HepG2 (cell line): Measurements from ENCODE around the gene NME4. TPM values are rescaled to one million over a fixed set of nuclear protein-coding genes. Genes with fewer than 3 reads are reported as not detected.

Source experiments
- CBFB ChIP-seq: sonication (generic); formaldehyde crosslinking; IDR thresholded peaks from 2 replicates; pipeline ENCODE4 v1.4.0; 2020; ENCODE audit warnings: missing genetic modification reagents
- KDM2A ChIP-seq: sonication (generic); formaldehyde crosslinking; IDR thresholded peaks from 2 replicates; pipeline ENCODE4 v1.4.0; 2020; ENCODE audit warnings: low read depth, missing genetic modification reagents, borderline replicate concordance
- KLF12 ChIP-seq: sonication (generic); formaldehyde crosslinking; IDR thresholded peaks from 2 replicates; pipeline ENCODE4 v1.4.0; 2020; ENCODE audit warnings: missing genetic modification reagents, borderline replicate concordance
- MYC ChIP-seq: sonication (generic); formaldehyde crosslinking; IDR thresholded peaks from 2 replicates; pipeline ENCODE4 v1.9.0; 2021; ENCODE audit warnings: missing genetic modification reagents, borderline replicate concordance
- ZBTB21 ChIP-seq: sonication (generic); formaldehyde crosslinking; IDR thresholded peaks from 2 replicates; pipeline ENCODE4 v1.4.0; 2020; ENCODE audit warnings: missing genetic modification reagents
- ZFY ChIP-seq: sonication (generic); formaldehyde crosslinking; IDR thresholded peaks from 2 replicates; pipeline ENCODE4 v1.4.0; 2020; ENCODE audit warnings: missing genetic modification reagents
- ZNF264 ChIP-seq: sonication (generic); formaldehyde crosslinking; IDR thresholded peaks from 2 replicates; pipeline ENCODE4 v1.4.0; 2020; ENCODE audit warnings: missing genetic modification reagents
- polyA plus RNA-seq, 8 experiments: library from polyadenylated mRNA; depleted of rRNA in 3 of 8; stranded (reverse) in 7 of 8; unstranded in 1 of 8; fragments of >200 nt; fragmentation: Illumina TruSeq in 4 of 8; extraction: Trizol in 4 of 8; gene quantifications; 2 replicates each; pipeline versions ENCODE4 v1.2.1 to v1.2.3, GENCODE V29; 2011 to 2016; ENCODE audit warnings: low read depth in 4 of 8, missing spikeins in 1 of 8, mixed read lengths in 1 of 8; ENCODE audit not compliant: insufficient read depth in 1 of 8
- total RNA-seq, 5 experiments: library from RNA; depleted of rRNA; stranded (reverse); fragments of >200 nt; fragmentation: Illumina TruSeq; extraction: Trizol; gene quantifications; 2 replicates each; pipeline ENCODE4 v1.2.3, GENCODE V29; 2016; ENCODE audit warnings: low read depth in 1 of 5
- TF ChIP-seq, protein P1 (sequence below): sonication (generic); formaldehyde crosslinking; IDR thresholded peaks from 2 replicates; pipeline ENCODE4 v1.5.1; 2020; ENCODE audit warnings: mild to moderate bottlenecking, missing genetic modification reagents, moderate library complexity
- TF ChIP-seq, protein P2 (sequence below): sonication (generic); formaldehyde crosslinking; IDR thresholded peaks from 2 replicates; pipeline ENCODE4 v1.5.0; 2020; ENCODE audit warnings: missing genetic modification reagents
- TF ChIP-seq, protein P3 (sequence below): sonication (generic); formaldehyde crosslinking; IDR thresholded peaks from 2 replicates; pipeline ENCODE4 v1.4.0; 2020; ENCODE audit warnings: mild to moderate bottlenecking, missing genetic modification reagents
- TF ChIP-seq, protein P4 (sequence below): IDR thresholded peaks from 2 replicates; pipeline ENCODE4 v1.6.1; 2016; ENCODE audit warnings: missing compliant biosample characterization, missing genetic modification reagents, borderline replicate concordance
- TF ChIP-seq, protein P5 (sequence below): sonication (generic); formaldehyde crosslinking; IDR thresholded peaks from 2 replicates; pipeline ENCODE4 v1.9.0; 2021; ENCODE audit warnings: missing genetic modification reagents, borderline replicate concordance
- TF ChIP-seq, protein P6 (sequence below): sonication (generic); formaldehyde crosslinking; IDR thresholded peaks from 2 replicates; pipeline ENCODE4 v1.5.0; 2020; ENCODE audit warnings: mild to moderate bottlenecking, missing genetic modification reagents

NME4 gene
- total and polyA plus RNA-seq, 2 of the 13 experiments (the other 11 are each of a cell fraction or from before 2014, with no cell fraction given), result 121 to 263 TPM

DNA sequence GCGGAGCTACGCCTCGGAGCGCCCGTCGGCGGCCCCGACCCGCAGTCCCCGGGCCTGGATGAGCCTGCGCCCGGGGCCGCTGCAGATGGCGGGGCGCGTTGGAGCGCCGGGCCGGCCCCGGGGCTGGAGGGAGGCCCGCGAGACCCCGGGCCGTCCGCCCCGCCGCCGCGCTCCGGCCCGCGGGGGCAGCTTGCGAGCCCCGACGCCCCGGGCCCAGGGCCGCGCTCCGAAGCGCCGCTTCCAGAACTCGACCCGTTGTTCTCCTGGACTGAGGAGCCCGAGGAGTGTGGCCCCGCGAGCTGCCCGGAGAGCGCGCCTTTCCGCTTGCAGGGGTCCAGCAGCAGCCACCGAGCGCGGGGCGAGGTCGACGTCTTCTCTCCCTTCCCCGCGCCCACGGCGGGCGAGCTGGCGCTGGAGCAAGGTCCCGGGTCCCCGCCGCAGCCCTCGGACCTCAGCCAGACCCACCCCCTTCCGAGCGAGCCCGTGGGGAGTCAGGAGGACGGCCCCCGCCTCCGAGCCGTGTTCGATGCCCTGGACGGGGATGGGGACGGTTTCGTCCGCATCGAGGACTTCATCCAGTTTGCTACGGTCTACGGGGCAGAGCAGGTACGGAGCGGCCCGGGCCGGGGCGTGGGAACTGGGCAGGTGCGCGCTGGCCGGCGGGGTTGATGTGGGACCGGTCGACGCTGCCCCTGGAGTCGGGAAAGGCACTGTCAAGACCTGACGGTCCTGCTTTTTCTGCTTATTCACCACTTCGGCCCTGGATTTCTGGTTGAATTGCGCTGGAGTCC is 29.3 kb downstream of the NME4 start (continued):
- TF ChIP-seq, protein P1, sequence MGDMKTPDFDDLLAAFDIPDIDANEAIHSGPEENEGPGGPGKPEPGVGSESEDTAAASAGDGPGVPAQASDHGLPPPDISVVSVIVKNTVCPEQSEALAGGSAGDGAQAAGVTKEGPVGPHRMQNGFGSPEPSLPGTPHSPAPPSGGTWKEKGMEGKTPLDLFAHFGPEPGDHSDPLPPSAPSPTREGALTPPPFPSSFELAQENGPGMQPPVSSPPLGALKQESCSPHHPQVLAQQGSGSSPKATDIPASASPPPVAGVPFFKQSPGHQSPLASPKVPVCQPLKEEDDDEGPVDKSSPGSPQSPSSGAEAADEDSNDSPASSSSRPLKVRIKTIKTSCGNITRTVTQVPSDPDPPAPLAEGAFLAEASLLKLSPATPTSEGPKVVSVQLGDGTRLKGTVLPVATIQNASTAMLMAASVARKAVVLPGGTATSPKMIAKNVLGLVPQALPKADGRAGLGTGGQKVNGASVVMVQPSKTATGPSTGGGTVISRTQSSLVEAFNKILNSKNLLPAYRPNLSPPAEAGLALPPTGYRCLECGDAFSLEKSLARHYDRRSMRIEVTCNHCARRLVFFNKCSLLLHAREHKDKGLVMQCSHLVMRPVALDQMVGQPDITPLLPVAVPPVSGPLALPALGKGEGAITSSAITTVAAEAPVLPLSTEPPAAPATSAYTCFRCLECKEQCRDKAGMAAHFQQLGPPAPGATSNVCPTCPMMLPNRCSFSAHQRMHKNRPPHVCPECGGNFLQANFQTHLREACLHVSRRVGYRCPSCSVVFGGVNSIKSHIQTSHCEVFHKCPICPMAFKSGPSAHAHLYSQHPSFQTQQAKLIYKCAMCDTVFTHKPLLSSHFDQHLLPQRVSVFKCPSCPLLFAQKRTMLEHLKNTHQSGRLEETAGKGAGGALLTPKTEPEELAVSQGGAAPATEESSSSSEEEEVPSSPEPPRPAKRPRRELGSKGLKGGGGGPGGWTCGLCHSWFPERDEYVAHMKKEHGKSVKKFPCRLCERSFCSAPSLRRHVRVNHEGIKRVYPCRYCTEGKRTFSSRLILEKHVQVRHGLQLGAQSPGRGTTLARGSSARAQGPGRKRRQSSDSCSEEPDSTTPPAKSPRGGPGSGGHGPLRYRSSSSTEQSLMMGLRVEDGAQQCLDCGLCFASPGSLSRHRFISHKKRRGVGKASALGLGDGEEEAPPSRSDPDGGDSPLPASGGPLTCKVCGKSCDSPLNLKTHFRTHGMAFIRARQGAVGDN (CRISPR knock-in tag), result peak; percentile 77
- TF ChIP-seq, protein P2, sequence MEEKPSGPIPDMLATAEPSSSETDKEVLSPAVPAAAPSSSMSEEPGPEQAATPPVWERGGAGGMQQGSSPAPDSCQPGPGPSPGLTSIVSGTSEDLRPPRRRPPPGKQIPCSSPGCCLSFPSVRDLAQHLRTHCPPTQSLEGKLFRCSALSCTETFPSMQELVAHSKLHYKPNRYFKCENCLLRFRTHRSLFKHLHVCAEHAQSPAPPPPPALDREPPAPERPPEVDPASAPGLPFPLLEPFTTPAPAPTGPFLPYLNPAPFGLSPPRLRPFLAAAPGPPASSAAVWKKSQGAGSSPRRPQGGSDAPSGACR, result no peak
- TF ChIP-seq, protein P3, sequence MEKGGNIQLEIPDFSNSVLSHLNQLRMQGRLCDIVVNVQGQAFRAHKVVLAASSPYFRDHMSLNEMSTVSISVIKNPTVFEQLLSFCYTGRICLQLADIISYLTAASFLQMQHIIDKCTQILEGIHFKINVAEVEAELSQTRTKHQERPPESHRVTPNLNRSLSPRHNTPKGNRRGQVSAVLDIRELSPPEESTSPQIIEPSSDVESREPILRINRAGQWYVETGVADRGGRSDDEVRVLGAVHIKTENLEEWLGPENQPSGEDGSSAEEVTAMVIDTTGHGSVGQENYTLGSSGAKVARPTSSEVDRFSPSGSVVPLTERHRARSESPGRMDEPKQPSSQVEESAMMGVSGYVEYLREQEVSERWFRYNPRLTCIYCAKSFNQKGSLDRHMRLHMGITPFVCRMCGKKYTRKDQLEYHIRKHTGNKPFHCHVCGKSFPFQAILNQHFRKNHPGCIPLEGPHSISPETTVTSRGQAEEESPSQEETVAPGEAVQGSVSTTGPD, result no peak; the same call in 1 of the 2 replicates
- TF ChIP-seq ZFY (CRISPR knock-in tag), result peak; percentile 19; the same call in 1 of the 2 replicates
- TF ChIP-seq CBFB (CRISPR knock-in tag), result 0 out of 2 replicates have a peak, but pooled peaks have one; percentile 22
- TF ChIP-seq, protein P4, sequence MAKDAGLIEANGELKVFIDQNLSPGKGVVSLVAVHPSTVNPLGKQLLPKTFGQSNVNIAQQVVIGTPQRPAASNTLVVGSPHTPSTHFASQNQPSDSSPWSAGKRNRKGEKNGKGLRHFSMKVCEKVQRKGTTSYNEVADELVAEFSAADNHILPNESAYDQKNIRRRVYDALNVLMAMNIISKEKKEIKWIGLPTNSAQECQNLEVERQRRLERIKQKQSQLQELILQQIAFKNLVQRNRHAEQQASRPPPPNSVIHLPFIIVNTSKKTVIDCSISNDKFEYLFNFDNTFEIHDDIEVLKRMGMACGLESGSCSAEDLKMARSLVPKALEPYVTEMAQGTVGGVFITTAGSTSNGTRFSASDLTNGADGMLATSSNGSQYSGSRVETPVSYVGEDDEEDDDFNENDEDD, result 0 out of 2 replicates have a peak, but pooled peaks have one; percentile 30
- TF ChIP-seq ZNF264 (CRISPR knock-in tag), result no peak
- TF ChIP-seq KLF12 (CRISPR knock-in tag), result no peak
- TF ChIP-seq, protein P5, sequence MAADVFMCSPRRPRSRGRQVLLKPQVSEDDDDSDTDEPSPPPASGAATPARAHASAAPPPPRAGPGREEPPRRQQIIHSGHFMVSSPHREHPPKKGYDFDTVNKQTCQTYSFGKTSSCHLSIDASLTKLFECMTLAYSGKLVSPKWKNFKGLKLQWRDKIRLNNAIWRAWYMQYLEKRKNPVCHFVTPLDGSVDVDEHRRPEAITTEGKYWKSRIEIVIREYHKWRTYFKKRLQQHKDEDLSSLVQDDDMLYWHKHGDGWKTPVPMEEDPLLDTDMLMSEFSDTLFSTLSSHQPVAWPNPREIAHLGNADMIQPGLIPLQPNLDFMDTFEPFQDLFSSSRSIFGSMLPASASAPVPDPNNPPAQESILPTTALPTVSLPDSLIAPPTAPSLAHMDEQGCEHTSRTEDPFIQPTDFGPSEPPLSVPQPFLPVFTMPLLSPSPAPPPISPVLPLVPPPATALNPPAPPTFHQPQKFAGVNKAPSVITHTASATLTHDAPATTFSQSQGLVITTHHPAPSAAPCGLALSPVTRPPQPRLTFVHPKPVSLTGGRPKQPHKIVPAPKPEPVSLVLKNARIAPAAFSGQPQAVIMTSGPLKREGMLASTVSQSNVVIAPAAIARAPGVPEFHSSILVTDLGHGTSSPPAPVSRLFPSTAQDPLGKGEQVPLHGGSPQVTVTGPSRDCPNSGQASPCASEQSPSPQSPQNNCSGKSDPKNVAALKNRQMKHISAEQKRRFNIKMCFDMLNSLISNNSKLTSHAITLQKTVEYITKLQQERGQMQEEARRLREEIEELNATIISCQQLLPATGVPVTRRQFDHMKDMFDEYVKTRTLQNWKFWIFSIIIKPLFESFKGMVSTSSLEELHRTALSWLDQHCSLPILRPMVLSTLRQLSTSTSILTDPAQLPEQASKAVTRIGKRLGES (CRISPR knock-in tag), result no peak
- TF ChIP-seq KDM2A, result peak; percentile 42; the same call in 1 of the 2 replicates
- peak; percentile 21; the same call in 1 of the 2 replicates for TF ChIP-seq MYC (CRISPR knock-in tag)
- TF ChIP-seq, protein P6, sequence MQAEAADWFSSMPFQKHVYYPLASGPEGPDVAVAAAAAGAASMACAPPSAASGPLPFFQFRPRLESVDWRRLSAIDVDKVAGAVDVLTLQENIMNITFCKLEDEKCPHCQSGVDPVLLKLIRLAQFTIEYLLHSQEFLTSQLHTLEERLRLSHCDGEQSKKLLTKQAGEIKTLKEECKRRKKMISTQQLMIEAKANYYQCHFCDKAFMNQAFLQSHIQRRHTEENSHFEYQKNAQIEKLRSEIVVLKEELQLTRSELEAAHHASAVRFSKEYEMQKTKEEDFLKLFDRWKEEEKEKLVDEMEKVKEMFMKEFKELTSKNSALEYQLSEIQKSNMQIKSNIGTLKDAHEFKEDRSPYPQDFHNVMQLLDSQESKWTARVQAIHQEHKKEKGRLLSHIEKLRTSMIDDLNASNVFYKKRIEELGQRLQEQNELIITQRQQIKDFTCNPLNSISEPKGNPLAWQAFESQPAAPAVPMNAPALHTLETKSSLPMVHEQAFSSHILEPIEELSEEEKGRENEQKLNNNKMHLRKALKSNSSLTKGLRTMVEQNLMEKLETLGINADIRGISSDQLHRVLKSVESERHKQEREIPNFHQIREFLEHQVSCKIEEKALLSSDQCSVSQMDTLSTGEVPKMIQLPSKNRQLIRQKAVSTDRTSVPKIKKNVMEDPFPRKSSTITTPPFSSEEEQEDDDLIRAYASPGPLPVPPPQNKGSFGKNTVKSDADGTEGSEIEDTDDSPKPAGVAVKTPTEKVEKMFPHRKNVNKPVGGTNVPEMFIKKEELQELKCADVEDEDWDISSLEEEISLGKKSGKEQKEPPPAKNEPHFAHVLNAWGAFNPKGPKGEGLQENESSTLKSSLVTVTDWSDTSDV (CRISPR knock-in tag), result 0 out of 2 replicates have a peak, but pooled peaks have one; percentile 68
- no peak for TF ChIP-seq ZBTB21 (CRISPR knock-in tag)
